Endothelial cell of umbilical vein (primary cell): Measurements from ENCODE around the gene SAYSD1.

Experiments used
- CTCF ChIP-seq, 2 donors: IDR thresholded peaks; 1 replicate in 1 of 2; 2 replicates in 1 of 2; pipeline ENCODE4 v1.5.1; 2011; ENCODE audit warnings: low read length in 2 of 2, mild to moderate bottlenecking in 2 of 2, moderate library complexity in 2 of 2, control low read depth in 1 of 2, inconsistent platforms in 1 of 2, low read depth in 1 of 2; ENCODE audit not compliant: insufficient read depth in 1 of 2; ENCODE audit errors: extremely low read depth in 1 of 2
- EZH2 ChIP-seq: IDR thresholded peaks from 2 replicates; pipeline ENCODE4 v1.6.1; 2012; ENCODE audit warnings: borderline replicate concordance, low read depth, mild to moderate bottlenecking, moderate library complexity, low read length, inconsistent platforms; ENCODE audit not compliant: severe bottlenecking
- MYC ChIP-seq: IDR thresholded peaks from one replicate; pipeline ENCODE4 v1.6.1; 2011; ENCODE audit warnings: mild to moderate bottlenecking, low read depth, low read length
- POLR2A ChIP-seq: IDR thresholded peaks from 2 replicates; pipeline ENCODE4 v1.6.1; 2012; ENCODE audit warnings: low read depth, mild to moderate bottlenecking, control low read depth, low read length
- POLR2AphosphoS5 ChIP-seq: IDR thresholded peaks from 2 replicates; pipeline ENCODE4 v1.6.1; 2012; ENCODE audit warnings: low read depth, mild to moderate bottlenecking, control low read depth, low read length, moderate library complexity; ENCODE audit not compliant: insufficient read depth

DNA sequence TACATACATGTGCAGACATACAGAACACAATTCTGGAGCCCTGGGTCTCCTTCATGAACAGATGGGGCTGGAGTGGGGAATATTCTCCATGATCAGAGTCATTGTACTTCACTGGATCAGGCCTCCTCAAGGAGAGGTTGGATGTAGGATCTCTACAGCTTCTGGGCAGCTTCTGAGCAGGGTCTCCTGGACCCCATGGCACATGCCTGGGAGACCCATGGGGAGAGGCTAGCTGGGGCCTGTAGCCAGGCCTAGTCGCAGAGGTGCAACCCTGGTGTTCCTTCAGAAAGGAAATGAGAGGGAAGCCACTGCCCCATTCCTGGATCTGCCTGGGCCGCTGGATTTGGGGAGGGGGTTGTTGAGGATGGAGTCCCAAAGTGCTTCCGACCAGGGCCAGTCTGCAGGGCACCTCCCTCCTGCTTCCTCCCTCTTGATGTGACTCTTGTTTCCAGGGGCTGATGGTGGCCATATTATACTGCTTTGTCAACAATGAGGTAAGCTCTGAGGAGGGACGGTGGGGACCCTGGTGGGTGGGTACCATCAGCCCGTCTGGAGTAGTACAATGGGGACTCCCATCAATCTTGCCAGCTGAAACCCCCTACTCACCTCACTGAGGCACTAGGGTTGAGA is 34.6 kb downstream of the SAYSD1 start:
- TF ChIP-seq CTCF (IDR thresholded peaks at IDR 0.05; ENCODE audit: extremely low read depth in 1 of 2, insufficient read depth in 1 of 2, low read depth in 1 of 2, low read length in 2 of 2) (no peak), EZH2 (no peak), POLR2AphosphoS5 (no peak), POLR2A (no peak), MYC (no peak)
